WERI-Rb-1 (cell line): Measurements from ENCODE around the gene NFATC2IP.

Source experiments
- DNase-seq: peaks from one replicate; pipeline ENCODE4 v3.0.0-alpha.2; 2020
- H3K27ac ChIP-seq: fragments of 250-450 bp; sonication (Bioruptor Pico); 2 replicates; pipeline ENCODE4 v1.5.1; 2020; ENCODE audit warnings: mild to moderate bottlenecking, moderate library complexity
- H3K27me3 ChIP-seq: fragments of 250-450 bp; sonication (Bioruptor Pico); 2 replicates; pipeline ENCODE4 v1.5.1; 2021; ENCODE audit warnings: mild to moderate bottlenecking, low read depth, moderate library complexity; ENCODE audit not compliant: insufficient read depth, severe bottlenecking
- H3K36me3 ChIP-seq: fragments of 250-450 bp; sonication (Bioruptor Pico); 2 replicates; pipeline ENCODE4 v1.5.1; 2020; ENCODE audit warnings: mild to moderate bottlenecking, moderate library complexity
- H3K4me3 ChIP-seq: 2 replicates; pipeline ENCODE4 v1.5.1; 2011; ENCODE audit warnings: low read depth, mild to moderate bottlenecking, control low read depth, low read length
- H3K9me3 ChIP-seq: fragments of 250-450 bp; sonication (Bioruptor Pico); 2 replicates; pipeline ENCODE4 v1.5.1; 2021; ENCODE audit warnings: mild to moderate bottlenecking, moderate library complexity; ENCODE audit not compliant: severe bottlenecking
- CTCF ChIP-seq: IDR thresholded peaks from 2 replicates; pipeline ENCODE4 v1.5.1; 2011; ENCODE audit warnings: low read depth, mild to moderate bottlenecking, control low read depth, inconsistent platforms, low read length

The NFATC2IP gene

GRCh38 chr16:28950648-28951409 lies at the start of gene NFATC2IP:
Gene NFATC2IP (plus strand): TSS chr16:28950937. CDS start chr16:28951012, 75 bp downstream.
- peaks cover 36% of the 10 kb centered on the region for H3K36me3 ChIP-seq
- H3K27me3 ChIP-seq: no peaks in the 10 kb centered on the region
- no peak for TF ChIP-seq CTCF
- H3K4me3 ChIP-seq: peak within 1 kb of the TSS; percentile 93
- DNase-seq: peak; percentile 99
- peak within 1 kb of the TSS; percentile 79 for H3K27ac ChIP-seq
- no peaks in the 10 kb centered on the region for H3K9me3 ChIP-seq

- Histone ChIP-seq H3K4me3 (no peak overlapping the region), H3K27ac (no peak overlapping the region), H3K27me3 (no peaks in the 10 kb centered on the region), H3K36me3 (peaks cover 56% of the 10 kb centered on the region), H3K9me3 (no peaks in the 10 kb centered on the region)
- DNase-seq: no peak
- TF ChIP-seq CTCF: no peak
These were observed 48.9 kb upstream of the NFATC2IP start for GRCh38 chr16:28901862-28902261.

GRCh38 chr16:28902909-28903308 lies 47.8 kb upstream of the NFATC2IP start:
- no peak for DNase-seq
- Histone ChIP-seq H3K27ac (no peak overlapping the region), H3K27me3 (no peaks in the 10 kb centered on the region), H3K9me3 (no peaks in the 10 kb centered on the region), H3K4me3 (no peak overlapping the region), H3K36me3 (peaks cover 57% of the 10 kb centered on the region)
- TF ChIP-seq CTCF: no peak

- no peak overlapping the region for H3K4me3 ChIP-seq
- no peak for DNase-seq
- H3K27me3 ChIP-seq: no peaks in the 10 kb centered on the region
- H3K9me3 ChIP-seq: no peaks in the 10 kb centered on the region
- no peak for TF ChIP-seq CTCF
- H3K27ac ChIP-seq: no peak overlapping the region
- H3K36me3 ChIP-seq: peaks cover 57% of the 10 kb centered on the region
These were observed 47.2 kb upstream of the NFATC2IP start for GRCh38 chr16:28903344-28904042.

- Histone ChIP-seq H3K27me3 (no peaks in the 10 kb centered on the region), H3K9me3 (no peaks in the 10 kb centered on the region), H3K27ac (peak overlapping the region; percentile 77), H3K36me3 (peaks cover 53% of the 10 kb centered on the region), H3K4me3 (no peak overlapping the region)
- DNase-seq: no peak
- TF ChIP-seq CTCF: no peak
These were observed 46.4 kb upstream of the NFATC2IP start for GRCh38 chr16:28904363-28904762.
